H1 (cell line): Measurements from ENCODE around the gene CPSF7. TPM values are rescaled to one million over a fixed set of nuclear protein-coding genes. Genes with fewer than 3 reads are reported as not detected.

Experiments
- CTCF ChIA-PET: fragments of 300-600 bp; sonication (Branson Sonifier 250); formaldehyde crosslinking; loops from one replicate; lab custom pipeline; 2021; ENCODE audit not compliant: partially characterized antibody; lab: Charles Lee
- POLR2A ChIA-PET: fragments of 300-600 bp; sonication (Branson Sonifier 250); formaldehyde crosslinking; loops from one replicate; lab custom pipeline; 2021; ENCODE audit warnings: inconsistent platforms; ENCODE audit not compliant: partially characterized antibody; lab: Charles Lee
- DNase-seq, 2 experiments: peaks; one replicate each; pipeline versions ENCODE4 v3.0.0 to v3.0.0-alpha.2; 2010 to 2022; ENCODE audit warnings: low spot score in 2 of 2, low read depth in 1 of 2, mixed read lengths in 1 of 2
- FAIRE-seq: peaks from 2 replicates; lab custom pipeline; 2011; peaks lifted over from hg19 to GRCh38; lab: Jason Lieb, UNC
- H2AFZ ChIP-seq: 2 replicates; pipeline ENCODE4 v1.8.1; 2012; ENCODE audit warnings: low read length, inconsistent platforms
- H2AK5ac ChIP-seq: 2 replicates; pipeline ENCODE4 v1.6.1; 2013; ENCODE audit warnings: low read depth, low read length
- H2BK120ac ChIP-seq: replicated peaks from 2 replicates; pipeline ENCODE3; 2013; ENCODE audit warnings: low read depth, low read length, inconsistent platforms
- H2BK12ac ChIP-seq: 2 replicates; pipeline ENCODE4 v1.6.1; 2013; ENCODE audit warnings: low read depth, low read length
- H2BK15ac ChIP-seq: 2 replicates; pipeline ENCODE4 v1.6.1; 2013; ENCODE audit warnings: low read length
- H2BK20ac ChIP-seq: 2 replicates; pipeline ENCODE4 v1.6.1; 2013; ENCODE audit warnings: low read length
- H2BK5ac ChIP-seq: 2 replicates; pipeline ENCODE4 v1.6.1; 2013; ENCODE audit warnings: low read depth, low read length
- H3K14ac ChIP-seq: 2 replicates; pipeline ENCODE4 v1.6.1; 2013; ENCODE audit warnings: inconsistent platforms; ENCODE audit not compliant: insufficient read length
- H3K18ac ChIP-seq: 2 replicates; pipeline ENCODE4 v1.6.1; 2013; ENCODE audit warnings: low read length; ENCODE audit errors: extremely low read depth
- H3K23ac ChIP-seq: 2 replicates; pipeline ENCODE4 v1.6.1; 2013; ENCODE audit warnings: inconsistent platforms; ENCODE audit not compliant: insufficient read length
- H3K23me2 ChIP-seq: 2 replicates; pipeline ENCODE4 v1.6.1; 2013; ENCODE audit warnings: low read depth, low read length
- H3K27ac ChIP-seq: 2 replicates; pipeline ENCODE4 v1.6.1; 2011; ENCODE audit warnings: low read depth, low read length, inconsistent platforms
- H3K27me3 ChIP-seq, 4 experiments: replicated peaks in 1 of 4; 1 replicate in 1 of 4; 2 replicates in 3 of 4; pipeline versions ENCODE4 v1.6.1 to v1.8.1; 2011 to 2013; ENCODE audit warnings: low read length in 3 of 4, mild to moderate bottlenecking in 3 of 4, inconsistent platforms in 2 of 4, mixed read lengths in 2 of 4, moderate library complexity in 1 of 4; ENCODE audit not compliant: control insufficient read depth in 3 of 4, insufficient read depth in 3 of 4; ENCODE audit errors: extremely low read depth in 1 of 4
- H3K36me3 ChIP-seq, 4 experiments: 2 replicates each; pipeline versions ENCODE4 v1.6.1 to v1.8.1; 2011 to 2013; ENCODE audit warnings: mild to moderate bottlenecking in 4 of 4, low read length in 3 of 4, moderate library complexity in 2 of 4, control low read depth in 1 of 4, inconsistent platforms in 1 of 4; ENCODE audit not compliant: insufficient read depth in 4 of 4, control insufficient read depth in 2 of 4
- H3K4ac ChIP-seq: replicated peaks from 2 replicates; pipeline ENCODE3; 2013; ENCODE audit warnings: low read length, low read depth, mixed read lengths, inconsistent platforms; ENCODE audit not compliant: insufficient read length
- H3K4me1 ChIP-seq, 4 experiments: replicated peaks in 1 of 4; 1 replicate in 1 of 4; 2 replicates in 3 of 4; pipeline versions ENCODE4 v1.6.1 to v1.8.1; 2011 to 2013; ENCODE audit warnings: low read length in 3 of 4, inconsistent platforms in 2 of 4, mixed read lengths in 1 of 4; ENCODE audit not compliant: insufficient read depth in 4 of 4, control insufficient read depth in 3 of 4
- H3K4me2 ChIP-seq, 2 experiments: 2 replicates each; pipeline versions ENCODE4 v1.6.1 to v1.8.1; 2011 to 2013; ENCODE audit warnings: low read depth in 2 of 2, low read length in 2 of 2, control low read depth in 1 of 2, inconsistent platforms in 1 of 2, mild to moderate bottlenecking in 1 of 2; ENCODE audit not compliant: insufficient read depth in 1 of 2
- H3K4me3 ChIP-seq, 4 experiments: fragments of 200-600, 300-600 bp in 1 of 4; sonication (generic), shearing (Covaris generic), sonication (Bioruptor Twin) in 1 of 4; 2 replicates each; pipeline versions ENCODE4 v1.5.1 to v1.8.1; 2011 to 2016; ENCODE audit warnings: low read length in 4 of 4, low read depth in 3 of 4, control low read depth in 2 of 4, inconsistent platforms in 2 of 4, mild to moderate bottlenecking in 2 of 4, mixed read lengths in 1 of 4, moderate library complexity in 1 of 4; ENCODE audit not compliant: insufficient read depth in 2 of 4; ENCODE audit errors: extremely low read depth in 1 of 4
- H3K56ac ChIP-seq: replicated peaks from 2 replicates; pipeline ENCODE3; 2013; ENCODE audit warnings: low read depth, mild to moderate bottlenecking, mixed read lengths, low read length, inconsistent platforms; ENCODE audit not compliant: insufficient read length
- H3K79me1 ChIP-seq: 2 replicates; pipeline ENCODE4 v1.6.1; 2013; ENCODE audit warnings: low read depth, low read length, control low read depth
- H3K79me2 ChIP-seq, 2 experiments: 2 replicates each; pipeline versions ENCODE4 v1.6.1 to v1.8.1; 2012 to 2013; ENCODE audit warnings: low read length in 2 of 2, mild to moderate bottlenecking in 2 of 2, inconsistent platforms in 1 of 2; ENCODE audit not compliant: insufficient read depth in 2 of 2, control insufficient read depth in 1 of 2
- H3K9ac ChIP-seq, 4 experiments: replicated peaks in 1 of 4; 1 replicate in 1 of 4; 2 replicates in 3 of 4; pipeline versions ENCODE4 v1.6.1 to v1.8.1; 2011 to 2013; ENCODE audit warnings: low read depth in 3 of 4, low read length in 3 of 4, control low read depth in 2 of 4, mild to moderate bottlenecking in 2 of 4, moderate library complexity in 2 of 4, inconsistent platforms in 1 of 4; ENCODE audit errors: extremely low read depth in 1 of 4
- H3K9me3 ChIP-seq, 2 experiments: 2 replicates each; pipeline versions ENCODE4 v1.6.1 to v1.8.1; 2012 to 2013; ENCODE audit warnings: mild to moderate bottlenecking in 2 of 2, moderate library complexity in 2 of 2, control low read depth in 1 of 2, inconsistent platforms in 1 of 2, low read depth in 1 of 2, low read length in 1 of 2, mixed read lengths in 1 of 2; ENCODE audit not compliant: insufficient read depth in 2 of 2
- H4K20me1 ChIP-seq, 2 experiments: replicated peaks in 1 of 2; 2 replicates each; pipeline versions ENCODE3 to v1.8.1; 2011 to 2013; ENCODE audit warnings: inconsistent platforms in 2 of 2, low read length in 2 of 2, mild to moderate bottlenecking in 1 of 2; ENCODE audit not compliant: insufficient read depth in 2 of 2, control insufficient read depth in 1 of 2
- H4K5ac ChIP-seq: 2 replicates; pipeline ENCODE4 v1.6.1; 2013; ENCODE audit warnings: low read length, low read depth, mixed read lengths, inconsistent platforms; ENCODE audit not compliant: insufficient read length
- H4K8ac ChIP-seq: 2 replicates; pipeline ENCODE4 v1.8.0; 2013; ENCODE audit warnings: mild to moderate bottlenecking, moderate library complexity, low read length, inconsistent platforms; ENCODE audit not compliant: insufficient read depth; ENCODE audit errors: extremely low read depth
- H4K91ac ChIP-seq: replicated peaks from 2 replicates; pipeline ENCODE3; 2013; ENCODE audit warnings: low read length, mixed read lengths, inconsistent platforms; ENCODE audit not compliant: insufficient read length
- CEBPB ChIP-seq: IDR thresholded peaks from 2 replicates; pipeline ENCODE4 v1.6.1; 2012; ENCODE audit warnings: low read depth, low read length
- POLR2A ChIP-seq, 2 experiments: IDR thresholded peaks; 1 replicate in 1 of 2; 2 replicates in 1 of 2; pipeline ENCODE4 v1.6.1; 2011; ENCODE audit warnings: low read depth in 2 of 2, low read length in 2 of 2, mild to moderate bottlenecking in 2 of 2; ENCODE audit errors: control extremely low read depth in 1 of 2
- POU5F1 ChIP-seq: IDR thresholded peaks from 2 replicates; pipeline ENCODE4 v1.6.1; 2011; ENCODE audit warnings: low read depth, mild to moderate bottlenecking, low read length, moderate library complexity
- SAP30 ChIP-seq: fragments of 300-600 bp; sonication (generic); IDR thresholded peaks from 2 replicates; pipeline ENCODE4 v1.7.1; 2012; ENCODE audit warnings: low read length, moderate library complexity, mild to moderate bottlenecking, inconsistent platforms; ENCODE audit not compliant: insufficient read depth, insufficient replicate concordance
- ZNF274 ChIP-seq: IDR thresholded peaks from 2 replicates; pipeline ENCODE4 v1.7.0; 2012; ENCODE audit warnings: low read length, borderline replicate concordance; ENCODE audit errors: extremely low read depth
- WGBS, 2 experiments: shearing (Covaris generic) in 1 of 2; methylation state at CpG; one replicate each; pipeline versions ENCODE4 v1.1.6 to v1.1.7; 2013 to 2015; ENCODE audit warnings: low lambda C conversion rate in 2 of 2, mixed read lengths in 2 of 2, inconsistent platforms in 1 of 2, low coverage in 1 of 2, missing lambda C conversion rate in 1 of 2; ENCODE audit not compliant: insufficient replicate concordance in 2 of 2, insufficient coverage in 1 of 2, insufficient read length in 1 of 2; ENCODE audit errors: extremely low coverage in 1 of 2, missing lambda C conversion rate in 1 of 2; 5-methylcytosine and 5-hydroxymethylcytosine counted together
- polyA plus RNA-seq, 7 experiments: library from polyadenylated mRNA; depleted of rRNA in 3 of 7; stranded (reverse) in 5 of 7; unstranded in 2 of 7; fragments of >200 nt in 5 of 7; fragments of 200-250 nt in 2 of 7; gene quantifications; 1 replicate in 5 of 7; 2 replicates in 1 of 7; 4 replicates in 1 of 7; pipeline versions ENCODE4 v1.2.1 to v1.2.3, GENCODE V29; 2011 to 2013; ENCODE audit warnings: missing spikeins in 2 of 7, mixed read lengths in 2 of 7
- total RNA-seq: library from RNA; stranded (reverse); fragmentation: NEBNext Ultra II Directional; extraction: Animal tissue kit (Norgen Biotek cat#: 25700); gene quantifications from 2 replicates; pipeline ENCODE4 v1.2.1, GENCODE V29; 2021

CPSF7 gene
- total and polyA plus RNA-seq, 2 of the 8 experiments (the other 6 are each of a cell fraction or from before 2014, with no cell fraction given): 95.9 to 122 TPM

DNA sequence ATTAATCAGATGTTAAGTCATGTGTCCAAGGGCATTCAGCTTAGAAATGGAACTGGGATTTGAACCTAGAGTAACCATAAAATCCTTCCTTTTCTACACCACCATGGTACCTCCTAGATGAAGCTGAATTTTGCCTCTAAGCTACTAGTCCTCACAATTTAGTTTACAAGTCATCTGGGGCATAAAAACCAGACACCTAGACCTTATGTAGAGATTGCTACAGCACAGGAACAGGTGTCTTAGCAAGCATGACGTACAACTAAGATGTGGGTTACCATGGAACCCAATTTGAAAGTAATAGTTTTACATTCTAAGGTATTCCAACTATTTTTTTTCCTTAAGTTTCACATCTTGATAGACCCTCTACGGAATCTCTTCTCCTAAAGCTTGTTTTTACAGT is 28.2 kb downstream of the CPSF7 start:
- Histone ChIP-seq H3K27me3 (no peaks in the 10 kb centered on the region), H3K36me3 (peaks cover 21 to 53% (median 44%) of the 10 kb centered on the region in 4 experiments), H3K56ac (no peak overlapping the region), H2BK120ac (no peak overlapping the region), H3K9me3 (no peaks in the 10 kb centered on the region), H3K14ac (no peak overlapping the region), H3K23ac (no peak overlapping the region), H2BK20ac (no peak overlapping the region), H3K79me2 (no peaks in the 10 kb centered on the region), H3K4me2 (no peak overlapping the region), H4K8ac (no peak overlapping the region), H2BK15ac (no peak overlapping the region), H4K20me1 (peaks cover 0 to 4% of the 10 kb centered on the region in 2 experiments), H3K79me1 (no peaks in the 10 kb centered on the region), H4K91ac (no peak overlapping the region), H3K23me2 (no peaks in the 10 kb centered on the region), H2BK5ac (no peak overlapping the region), H3K18ac (no peak overlapping the region), H3K4me1 (no peaks in the 10 kb centered on the region), H3K9ac (no peak overlapping the region), H3K4me3 (no peak overlapping the region), H2AK5ac (no peak overlapping the region), H3K4ac (no peak overlapping the region), H2BK12ac (no peak overlapping the region), H2AFZ (no peak overlapping the region), H3K27ac (no peak overlapping the region), H4K5ac (no peak overlapping the region)
- no peak for FAIRE-seq
- no peak for DNase-seq
- ChIA-PET POLR2A (interaction anchor here (0.8 to 5.4 kb wide), 18 partner anchors 10 to 460 kb away, joined by 3 to 60 read pairs (median 6); partner anchors contain the start of genes CPSF7, CYB561A3, SDHAF2 and TKFC), CTCF (interaction anchor here (0.6 to 3.1 kb wide), 7 partner anchors 8 to 70 kb away, joined by 4 to 11 read pairs (median 5); partner anchors contain the start of genes CPSF7, SDHAF2 and TMEM216)
- WGBS, 2 experiments: 90% methylated on average over 2 of the region's 2 CpGs; no CpG with 5 or more reads in 1 of the 2 experiments
- TF ChIP-seq SAP30: no peak
- TF ChIP-seq POLR2A (IDR thresholded peaks at IDR 0.05; ENCODE audit: control extremely low read depth in 1 of 2, low read depth in 2 of 2, low read length in 2 of 2): peak in 1 of 2 experiments; percentile 15; a peak in 1 of 3 replicates
- TF ChIP-seq POU5F1: no peak
- TF ChIP-seq CEBPB: no peak
- TF ChIP-seq ZNF274: no peak
